Stimulated activated CD4-positive, alpha-beta T cell treated with anti-CD3 and anti-CD28 coated beads, Interleukin-2, amount 100 ng/mL, for 4 hours (primary cell): ENCODE results near the gene LEUTX.
"Not testable (repeated sequence)": the region's sequence is repeated elsewhere in the genome, so short reads cannot be mapped to it uniquely, and the experiment has no call there.

Source experiments
- DNase-seq: peaks from one replicate; pipeline ENCODE4 v3.0.0-alpha.2; 2020; ENCODE audit warnings: low read depth

LEUTX gene

DNA sequence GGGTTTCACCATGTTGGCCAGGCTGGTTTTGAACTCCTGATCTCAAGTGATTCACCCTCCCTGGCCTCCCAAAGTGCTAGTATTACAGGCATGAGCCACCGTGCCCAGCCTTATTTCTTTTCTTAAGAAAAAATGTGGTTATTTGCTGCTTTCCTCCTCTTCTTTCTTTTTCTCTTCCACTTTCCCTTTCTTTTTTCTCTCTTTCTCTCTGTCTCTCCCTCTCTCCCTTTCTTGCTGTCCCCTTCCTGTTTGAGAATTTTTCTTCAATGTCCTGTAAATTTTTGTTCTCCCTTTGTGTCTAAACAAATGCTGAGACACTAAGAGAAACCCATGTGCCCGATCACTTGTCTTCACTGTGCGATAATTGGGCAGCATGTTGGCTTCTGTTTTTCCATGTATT lies 2.2 kb downstream of the LEUTX start:
- DNase-seq: no peak

DNA sequence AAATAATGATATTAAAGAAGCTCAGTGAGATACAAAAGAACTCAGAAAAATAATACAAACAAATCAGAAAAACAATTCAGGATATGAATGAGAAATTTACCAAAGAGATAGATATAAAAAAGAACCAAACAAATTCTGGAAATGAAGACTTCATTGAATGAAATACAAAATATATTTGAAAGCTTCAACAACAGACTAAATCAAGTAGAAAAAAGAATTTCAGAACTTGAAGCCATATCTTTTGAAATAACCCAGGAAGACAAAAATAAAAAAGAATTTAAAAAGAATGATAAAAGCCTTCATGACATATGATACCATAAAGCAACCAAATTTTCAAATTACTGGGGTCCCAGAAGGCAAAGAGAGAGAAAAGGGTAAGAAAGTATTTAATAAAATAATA lies 9.6 kb downstream of the LEUTX start:
- no peak for DNase-seq

DNA sequence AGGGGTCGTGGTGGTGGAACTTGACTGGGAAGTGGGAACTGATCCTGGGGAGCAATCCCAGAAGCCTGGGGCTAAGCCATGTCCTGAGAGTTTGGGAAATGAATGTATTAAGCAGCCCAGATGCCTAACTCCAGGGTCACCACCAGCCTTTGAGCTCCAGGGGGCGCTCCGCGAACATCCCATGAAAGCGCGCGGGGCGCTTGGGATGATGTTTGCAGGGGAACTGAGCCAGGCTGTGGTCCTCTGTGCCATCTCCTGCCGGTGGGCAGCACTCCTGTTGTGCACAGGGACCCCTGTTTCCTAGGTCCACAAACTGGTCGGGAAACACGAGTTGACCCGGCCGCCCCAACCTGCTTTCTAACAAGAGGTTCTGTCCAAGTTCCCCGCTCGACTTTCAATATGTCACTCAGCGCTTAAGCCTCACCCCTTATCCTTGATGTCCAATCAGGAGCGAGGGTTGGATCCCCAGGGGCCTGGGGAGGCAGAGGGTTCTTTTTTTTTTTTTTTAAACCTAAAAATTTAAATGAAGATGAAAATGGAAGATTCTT lies 14.4 kb downstream of the LEUTX start:
- peak; percentile 52 for DNase-seq

DNA sequence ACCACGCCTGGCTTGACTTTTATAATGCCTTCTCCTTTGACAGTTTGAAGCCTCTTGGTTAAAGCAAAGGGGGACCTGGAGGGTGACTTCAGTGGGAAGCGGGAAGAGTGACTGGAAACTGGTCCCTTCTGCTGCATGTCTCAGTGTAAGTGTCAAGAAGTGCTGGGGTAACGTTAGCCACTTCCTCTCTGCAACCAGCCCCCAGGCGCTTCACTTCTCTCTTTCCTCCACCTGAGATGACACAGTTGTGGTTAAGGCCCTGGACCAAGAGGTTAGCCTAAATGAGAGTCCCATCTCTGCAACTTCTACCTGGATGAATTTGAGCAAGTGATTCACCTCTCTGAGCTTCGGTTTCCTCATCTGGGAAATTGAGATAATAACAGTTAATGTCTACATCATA lies 16.3 kb downstream of the LEUTX start:
- no peak for DNase-seq

- no peak for DNase-seq
Observed at GRCh38 chr19:39796000-39796498, 17.4 kb downstream of the LEUTX start.

- DNase-seq: no peak
Observed at GRCh38 chr19:39797083-39797482, 18.4 kb downstream of the LEUTX start.

GRCh38 chr19:39802958-39803357 lies 24.3 kb downstream of the LEUTX start:
- no peak for DNase-seq

DNA sequence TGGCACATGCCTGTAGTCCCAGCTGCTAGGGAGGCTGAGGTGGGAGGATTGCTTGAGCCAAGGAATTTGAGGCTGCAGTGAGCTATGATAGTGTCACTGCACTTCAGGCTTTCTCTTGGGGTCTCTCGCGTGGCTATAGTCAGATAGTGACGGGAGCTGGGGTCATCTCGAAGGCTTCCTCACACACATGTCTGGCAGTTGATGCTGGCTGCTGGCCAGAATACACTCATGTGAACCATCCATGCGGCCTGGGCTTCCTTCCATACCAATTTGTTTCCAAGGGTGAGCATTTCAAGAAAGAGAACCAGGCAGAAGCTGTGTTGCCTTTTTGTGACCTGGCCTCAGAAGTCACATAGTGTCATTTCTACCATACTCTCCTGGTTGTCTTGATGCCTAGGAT lies 26.4 kb downstream of the LEUTX start:
- DNase-seq: no peak

GRCh38 chr19:39807846-39808364 lies 29.3 kb downstream of the LEUTX start:
- no peak for DNase-seq

- DNase-seq: not testable (repeated sequence)
Observed at GRCh38 chr19:39808688-39809087, 30.0 kb downstream of the LEUTX start.

- DNase-seq: no peak
Observed at GRCh38 chr19:39809368-39809767, 30.7 kb downstream of the LEUTX start.

GRCh38 chr19:39810424-39810823 lies 31.8 kb downstream of the LEUTX start:
- DNase-seq: no peak

DNA sequence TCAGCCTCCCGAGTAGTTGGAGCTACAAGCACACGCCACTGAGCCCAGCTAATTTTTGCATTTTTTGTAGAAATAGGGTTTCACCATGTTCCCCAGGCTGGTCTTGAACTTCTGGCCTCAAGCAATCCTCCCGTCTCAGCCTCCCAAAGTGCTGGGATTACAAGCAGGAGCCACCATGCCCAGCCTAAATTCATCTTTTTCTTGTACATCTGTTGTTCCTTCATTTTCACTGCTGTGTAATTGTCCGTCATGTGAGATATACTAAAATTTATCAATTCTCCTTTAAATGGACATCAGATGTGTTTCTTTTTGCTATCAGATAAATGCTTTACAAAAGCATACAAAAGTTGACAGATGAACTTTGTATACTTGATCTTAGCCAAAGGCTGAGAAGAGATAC lies 32.4 kb downstream of the LEUTX start:
- no peak for DNase-seq

- DNase-seq: no peak
Observed at GRCh38 chr19:39813264-39813993, 34.8 kb downstream of the LEUTX start.

DNA sequence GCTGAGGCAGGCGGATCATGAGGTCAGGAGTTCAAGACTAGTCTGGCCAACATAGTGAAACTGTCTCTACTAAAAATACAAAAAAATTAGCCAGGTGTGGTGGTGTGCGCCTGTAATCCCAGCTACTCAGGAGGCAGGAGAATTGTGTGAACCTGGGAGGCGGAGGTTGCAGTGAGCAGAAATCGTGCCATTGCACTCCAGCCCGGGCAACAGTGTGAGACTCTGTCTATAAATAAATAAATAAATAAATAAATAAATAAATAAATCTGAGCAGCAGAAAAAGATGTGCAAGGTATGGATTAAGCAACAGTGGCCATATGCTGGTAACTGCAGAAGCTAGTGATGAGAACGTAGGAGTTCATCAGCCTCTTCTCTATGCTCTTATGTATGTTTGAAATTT lies 35.5 kb downstream of the LEUTX start:
- DNase-seq: not testable (repeated sequence)

DNA sequence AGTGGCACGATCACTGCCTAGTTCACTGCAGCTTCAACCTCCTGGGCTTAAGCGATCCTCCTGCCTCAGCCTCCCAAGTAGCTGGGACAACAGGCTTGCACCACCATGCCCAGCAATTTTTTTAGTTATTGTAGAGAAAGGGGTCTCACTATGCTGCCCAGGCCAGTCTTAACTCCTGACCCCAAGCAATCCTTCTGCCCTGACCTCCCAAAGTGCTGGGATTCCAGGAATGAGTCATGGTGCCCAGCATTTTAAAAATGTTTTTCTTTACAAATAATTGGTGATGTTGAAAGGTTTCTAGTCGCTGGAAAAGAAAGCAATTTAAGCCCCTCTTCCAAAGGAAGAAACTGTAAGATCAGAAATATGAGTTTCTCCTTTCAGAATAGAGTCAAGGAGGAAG lies 35.9 kb downstream of the LEUTX start:
- no peak for DNase-seq

DNA sequence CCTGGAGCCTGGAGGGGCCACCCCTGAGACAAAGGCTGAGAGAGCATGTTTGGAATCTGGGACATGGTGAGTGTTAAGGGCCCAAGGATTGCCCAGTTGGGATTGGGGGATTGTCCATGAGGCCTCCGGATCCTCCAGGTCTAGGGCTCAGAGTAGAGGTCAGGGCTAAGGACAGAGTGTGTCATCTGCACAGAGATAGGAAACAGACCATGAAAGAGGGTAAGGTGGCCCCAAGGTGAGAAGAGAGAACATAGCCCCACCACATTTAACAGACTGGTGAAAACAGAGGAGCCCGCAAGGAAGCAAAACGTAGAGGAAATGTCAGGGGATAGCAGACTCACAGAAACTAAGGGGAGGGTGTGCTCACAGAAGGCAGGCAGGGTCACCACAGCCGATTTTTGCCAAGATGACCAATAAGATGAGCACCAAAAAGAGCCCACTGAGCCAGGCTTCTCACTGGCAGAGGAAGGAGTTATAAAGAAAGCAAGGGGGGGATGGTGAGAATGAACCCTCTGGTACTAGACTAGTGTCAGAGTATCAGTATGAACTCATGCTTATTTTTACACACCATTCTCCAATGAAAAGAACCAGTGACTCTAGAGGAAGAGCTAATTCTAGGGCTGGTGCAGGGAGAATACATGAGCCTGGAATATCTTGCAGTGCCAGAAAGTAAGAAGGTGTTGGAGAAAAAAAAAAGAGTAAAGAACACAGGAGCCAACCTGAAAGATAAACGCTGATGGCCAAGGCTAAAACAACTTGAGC lies 37.8 kb downstream of the LEUTX start:
- no peak for DNase-seq

DNA sequence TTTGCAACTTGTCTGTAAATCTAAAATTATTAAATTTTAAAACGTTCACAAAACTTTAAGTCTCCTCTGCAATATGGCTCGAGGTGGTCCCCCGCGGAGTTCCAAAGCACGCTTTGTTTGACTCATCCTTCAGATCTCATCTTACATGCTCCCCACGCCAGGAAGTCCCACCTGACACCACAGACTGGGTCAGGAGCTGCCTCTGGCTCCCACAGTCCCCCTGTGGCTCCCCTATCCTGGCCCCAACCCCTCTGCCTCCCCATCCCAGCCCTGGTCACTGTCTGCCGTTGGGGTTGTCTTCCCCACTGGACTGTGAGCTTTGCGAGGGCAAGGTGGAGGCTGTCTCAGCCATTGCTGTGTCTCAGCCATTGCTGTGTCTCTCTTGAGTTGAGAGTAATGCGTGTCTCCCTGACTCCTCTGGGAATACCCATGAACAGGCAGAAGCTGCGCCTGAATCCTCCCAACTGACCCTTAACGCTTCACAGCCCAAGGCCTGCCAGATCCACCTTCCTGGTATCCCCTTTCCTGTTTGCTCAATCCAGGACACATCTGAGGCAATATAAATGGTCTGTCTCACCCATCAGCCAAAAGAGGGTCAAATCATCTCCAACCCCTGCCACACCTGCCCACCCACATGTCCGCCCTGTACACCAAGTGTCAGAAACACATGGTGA lies 39.4 kb downstream of the LEUTX start:
- DNase-seq: no peak

GRCh38 chr19:39818626-39819097 lies 40.0 kb downstream of the LEUTX start:
- no peak for DNase-seq

GRCh38 chr19:39819786-39820185 lies 41.1 kb downstream of the LEUTX start:
- DNase-seq: no peak

DNA sequence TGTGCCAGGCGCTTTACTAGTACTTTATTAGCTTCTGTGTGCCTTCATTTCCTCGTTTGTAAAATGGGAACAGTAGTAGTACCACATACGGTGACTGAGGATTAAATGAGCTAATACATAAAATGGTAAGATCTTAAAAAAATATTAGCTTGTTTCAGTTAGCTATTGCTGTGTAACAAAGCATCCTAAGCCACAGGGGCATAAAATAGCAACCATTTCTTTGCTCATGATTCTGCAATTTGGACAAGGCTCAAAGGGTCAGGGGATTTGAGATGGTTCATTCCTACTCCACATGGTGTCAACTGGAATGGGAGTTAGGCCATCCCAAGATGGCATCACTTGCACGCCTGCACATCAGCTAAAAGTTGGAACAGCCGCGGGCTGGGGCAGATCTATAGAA lies 42.0 kb downstream of the LEUTX start:
- no peak for DNase-seq

DNA sequence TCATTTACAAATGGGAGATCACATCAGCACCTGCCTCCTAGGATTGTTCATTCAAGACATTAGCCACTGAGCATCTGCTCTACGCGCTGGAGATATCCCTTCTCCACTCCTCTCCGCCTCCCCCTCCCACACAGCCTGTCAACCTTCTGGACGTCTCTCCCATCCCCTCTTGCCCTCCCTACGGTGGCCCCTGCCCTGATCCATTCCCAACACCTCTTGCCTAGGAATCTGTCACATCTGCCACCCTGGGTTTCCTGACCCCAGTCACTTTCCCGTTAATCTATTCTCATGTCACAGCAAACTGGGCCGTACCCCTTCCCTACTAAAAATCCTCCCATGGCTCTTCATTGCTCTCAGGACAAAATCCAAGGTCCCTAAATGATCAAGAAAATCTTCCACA lies 45.0 kb downstream of the LEUTX start:
- no peak for DNase-seq
